Measurements from ENCODE around the gene ZNF296. TPM values are rescaled to one million over a fixed set of nuclear protein-coding genes. Genes with fewer than 3 reads are reported as not detected.

Gene ZNF296
- total and polyA plus RNA-seq, 2 of the 8 experiments (the other 6 are each of a cell fraction or from before 2014, with no cell fraction given), result 2.7 to 7.5 TPM

DNA sequence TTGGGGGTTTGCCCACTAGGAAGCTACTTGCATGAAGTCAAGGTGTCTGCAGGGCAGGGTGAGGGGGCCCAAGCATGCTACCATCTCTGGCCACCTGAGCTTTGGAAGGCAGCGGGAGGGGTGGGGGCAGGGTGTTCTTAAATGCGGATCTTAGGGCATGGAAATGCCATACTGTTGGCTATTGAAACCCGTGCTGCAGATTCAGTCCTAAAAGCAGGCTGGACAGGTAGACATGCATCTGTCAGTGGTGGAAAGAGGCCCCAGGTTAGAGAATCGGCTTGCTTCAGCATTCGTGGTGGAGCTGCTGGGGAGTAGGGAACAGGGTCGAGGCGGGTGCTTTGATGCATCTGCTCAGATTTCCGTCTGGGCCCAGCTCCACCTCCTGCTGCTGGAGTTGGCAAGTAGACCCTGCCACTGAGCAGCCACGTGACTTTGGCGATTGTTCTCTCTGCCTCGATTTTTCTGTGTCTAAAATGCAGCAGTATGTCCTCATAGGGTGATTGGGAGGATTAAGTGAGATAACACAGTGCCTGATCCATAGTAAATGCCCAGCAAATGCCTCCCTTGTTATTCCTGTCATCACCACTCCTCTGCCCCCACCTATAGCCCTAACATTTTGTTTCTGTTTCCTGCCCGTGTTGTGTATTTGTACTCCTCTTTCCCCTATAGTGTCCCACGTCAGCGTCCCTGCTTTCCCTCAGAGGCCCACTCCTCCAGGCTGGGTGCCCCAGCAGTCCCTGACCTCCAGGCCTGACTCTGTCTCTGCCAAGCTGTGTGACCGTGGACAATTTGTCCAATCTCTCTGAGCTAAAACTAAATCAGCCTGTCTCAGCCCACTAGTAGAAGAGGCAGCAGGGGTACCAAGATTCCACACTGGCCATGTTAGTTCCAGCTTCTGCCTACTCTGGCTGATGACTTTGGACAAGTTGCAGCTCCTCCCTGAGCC lies 22.5 kb upstream of the ZNF296 start:
- Histone ChIP-seq H3K23me2 (ENCODE audit: low read depth, low read length) (peaks cover 3% of the 10 kb centered on the region), H3K56ac (replicated peaks; ENCODE audit: insufficient read length, low read depth, low read length) (no peak overlapping the region), H3K9me3 (ENCODE audit: insufficient read depth in 2 of 2, low read depth in 1 of 2, low read length in 1 of 2) (no peaks in the 10 kb centered on the region), H3K27me3 (replicated peaks in 1 of 4; ENCODE audit: control insufficient read depth in 3 of 4, extremely low read depth in 1 of 4, insufficient read depth in 3 of 4, low read length in 3 of 4) (no peaks in the 10 kb centered on the region), H4K8ac (ENCODE audit: extremely low read depth, insufficient read depth, low read length) (no peak overlapping the region), H3K36me3 (ENCODE audit: control insufficient read depth in 2 of 4, insufficient read depth in 4 of 4, low read length in 3 of 4) (no peaks in the 10 kb centered on the region; a peak in 2 of 8 replicates), H4K20me1 (replicated peaks in 1 of 2; ENCODE audit: control insufficient read depth in 1 of 2, insufficient read depth in 2 of 2, low read length in 2 of 2) (peaks cover 69 to 81% of the 10 kb centered on the region in 2 experiments), H2BK5ac (ENCODE audit: low read depth, low read length) (no peak overlapping the region), H3K18ac (ENCODE audit: extremely low read depth, low read length) (no peak overlapping the region), H3K4ac (replicated peaks; ENCODE audit: insufficient read length, low read depth, low read length) (no peak overlapping the region), H4K5ac (ENCODE audit: insufficient read length, low read depth, low read length) (no peak overlapping the region), H3K79me2 (ENCODE audit: control insufficient read depth in 1 of 2, insufficient read depth in 2 of 2, low read length in 2 of 2) (peaks cover 33 to 100% of the 10 kb centered on the region in 2 experiments), H3K23ac (ENCODE audit: insufficient read length) (no peak overlapping the region), H2BK20ac (ENCODE audit: low read length) (no peak overlapping the region), H3K14ac (ENCODE audit: insufficient read length) (no peak overlapping the region), H3K4me2 (ENCODE audit: insufficient read depth in 1 of 2, low read depth in 2 of 2, low read length in 2 of 2) (peak overlapping the region; percentile 7 to 20; a peak in 2 of 4 replicates), H3K9ac (replicated peaks in 1 of 4; ENCODE audit: extremely low read depth in 1 of 4, low read depth in 3 of 4, low read length in 3 of 4) (0 out of 7 replicates have a peak overlapping the region, but pooled peaks of 1 of the 4 experiments have one; percentile 46), H2BK15ac (ENCODE audit: low read length) (no peak overlapping the region), H2AK5ac (ENCODE audit: low read depth, low read length) (no peak overlapping the region), H3K27ac (ENCODE audit: low read depth, low read length) (no peak overlapping the region), H2AFZ (ENCODE audit: low read length) (no peak overlapping the region), H4K91ac (replicated peaks; ENCODE audit: insufficient read length, low read length) (no peak overlapping the region), H2BK120ac (replicated peaks; ENCODE audit: low read depth, low read length) (no peak overlapping the region), H3K79me1 (ENCODE audit: low read depth, low read length) (peaks cover 70% of the 10 kb centered on the region), H3K4me3 (ENCODE audit: extremely low read depth in 1 of 4, insufficient read depth in 2 of 4, low read depth in 3 of 4, low read length in 4 of 4) (no peak overlapping the region), H2BK12ac (ENCODE audit: low read depth, low read length) (no peak overlapping the region), H3K4me1 (replicated peaks in 1 of 4; ENCODE audit: control insufficient read depth in 3 of 4, insufficient read depth in 4 of 4, low read length in 3 of 4) (peaks cover 0 to 34% (median 18%) of the 10 kb centered on the region in 4 experiments; a peak in 6 of 7 replicates)
- CTCF ChIA-PET (ENCODE audit: partially characterized antibody), result interaction anchor here (0.5 to 8.3 kb wide), 9 partner anchors 13 to 1981 kb away, joined by 3 to 57 read pairs (median 3); no protein-coding TSS in a partner anchor
- WGBS, 2 experiments (ENCODE audit: extremely low coverage in 1 of 2, insufficient coverage in 1 of 2, insufficient read length in 1 of 2, insufficient replicate concordance in 2 of 2, low coverage in 1 of 2, low lambda C conversion rate in 2 of 2, missing lambda C conversion rate in 1 of 2), result 88% methylated on average over 15 of the region's 15 CpGs; no CpG with 5 or more reads in 1 of the 2 experiments
- POLR2A ChIA-PET (ENCODE audit: partially characterized antibody), result interaction anchor here (0.7 to 8.4 kb wide), 14 partner anchors 8 to 48 kb away, joined by 3 to 70 read pairs (median 4); partner anchors contain the start of genes GEMIN7, PPP1R37 and ZNF296
- FAIRE-seq, result no peak
- no peak for DNase-seq (ENCODE audit: low read depth in 1 of 2, low spot score in 2 of 2)
- TF ChIP-seq, protein P1, sequence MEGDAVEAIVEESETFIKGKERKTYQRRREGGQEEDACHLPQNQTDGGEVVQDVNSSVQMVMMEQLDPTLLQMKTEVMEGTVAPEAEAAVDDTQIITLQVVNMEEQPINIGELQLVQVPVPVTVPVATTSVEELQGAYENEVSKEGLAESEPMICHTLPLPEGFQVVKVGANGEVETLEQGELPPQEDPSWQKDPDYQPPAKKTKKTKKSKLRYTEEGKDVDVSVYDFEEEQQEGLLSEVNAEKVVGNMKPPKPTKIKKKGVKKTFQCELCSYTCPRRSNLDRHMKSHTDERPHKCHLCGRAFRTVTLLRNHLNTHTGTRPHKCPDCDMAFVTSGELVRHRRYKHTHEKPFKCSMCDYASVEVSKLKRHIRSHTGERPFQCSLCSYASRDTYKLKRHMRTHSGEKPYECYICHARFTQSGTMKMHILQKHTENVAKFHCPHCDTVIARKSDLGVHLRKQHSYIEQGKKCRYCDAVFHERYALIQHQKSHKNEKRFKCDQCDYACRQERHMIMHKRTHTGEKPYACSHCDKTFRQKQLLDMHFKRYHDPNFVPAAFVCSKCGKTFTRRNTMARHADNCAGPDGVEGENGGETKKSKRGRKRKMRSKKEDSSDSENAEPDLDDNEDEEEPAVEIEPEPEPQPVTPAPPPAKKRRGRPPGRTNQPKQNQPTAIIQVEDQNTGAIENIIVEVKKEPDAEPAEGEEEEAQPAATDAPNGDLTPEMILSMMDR (IDR thresholded peaks at IDR 0.05; ENCODE audit: control extremely low read depth in 1 of 3, insufficient read depth in 1 of 3, low read depth in 1 of 3, low read length in 3 of 3), result no peak
- no peak for TF ChIP-seq SIRT6 (IDR thresholded peaks at IDR 0.05; ENCODE audit: low read length)
- no peak for TF ChIP-seq SUZ12 (IDR thresholded peaks at IDR 0.05; ENCODE audit: low read length)
- no peak for TF ChIP-seq POU5F1 (IDR thresholded peaks at IDR 0.05; ENCODE audit: low read depth, low read length)
- TF ChIP-seq JUN (IDR thresholded peaks at IDR 0.05; ENCODE audit: low read depth, low read length), result no peak
- TF ChIP-seq TBP (IDR thresholded peaks at IDR 0.05; ENCODE audit: low read depth, low read length), result no peak
- TF ChIP-seq CREB1 (IDR thresholded peaks at IDR 0.05), result no peak
- TF ChIP-seq KDM5A (IDR thresholded peaks at IDR 0.05; ENCODE audit: low read length), result no peak

All from H1 (cell line).